HepG2 (cell line): ENCODE data around the gene CACNB4. TPM values are rescaled to one million over a fixed set of nuclear protein-coding genes. Genes with fewer than 3 reads are reported as not detected.

Experiments used
- ATM ChIP-seq: fragments of 450-650 bp; IDR thresholded peaks from 2 replicates; pipeline ENCODE4 v1.7.1; 2017; ENCODE audit warnings: mild to moderate bottlenecking, borderline replicate concordance
- BHLHE40 ChIP-seq: IDR thresholded peaks from 2 replicates; pipeline ENCODE4 v1.6.1; 2011; ENCODE audit warnings: low read length, improper control_type of control experiment
- FOXA3 ChIP-seq: IDR thresholded peaks from 2 replicates; pipeline ENCODE4 v1.6.1; 2016; ENCODE audit warnings: missing genetic modification reagents, missing compliant biosample characterization
- IRF2 ChIP-seq: IDR thresholded peaks from 2 replicates; pipeline ENCODE4 v1.6.1; 2018; ENCODE audit warnings: missing genetic modification reagents, missing compliant biosample characterization
- MAX ChIP-seq: IDR thresholded peaks from 2 replicates; pipeline ENCODE4 v1.6.1; 2012; ENCODE audit warnings: inconsistent platforms
- MYNN ChIP-seq: sonication (generic); formaldehyde crosslinking; IDR thresholded peaks from 2 replicates; pipeline ENCODE4 v1.4.0; 2020; ENCODE audit warnings: mild to moderate bottlenecking, low read depth, missing genetic modification reagents
- PCBP1 ChIP-seq: fragments of 200-400 bp; formaldehyde crosslinking; IDR thresholded peaks from 2 replicates; pipeline ENCODE4 v1.6.1; 2017; ENCODE audit warnings: mild to moderate bottlenecking, low read depth, low read length, borderline replicate concordance
- SKIL ChIP-seq: sonication (generic); formaldehyde crosslinking; IDR thresholded peaks from 2 replicates; pipeline ENCODE4 v1.8.0; 2022; ENCODE audit warnings: missing genetic modification reagents, mild to moderate bottlenecking, moderate library complexity, borderline replicate concordance
- ZBTB25 ChIP-seq: IDR thresholded peaks from 2 replicates; pipeline ENCODE4 v1.6.1; 2018; ENCODE audit warnings: missing genetic modification reagents
- ZNF30 ChIP-seq: sonication (generic); formaldehyde crosslinking; IDR thresholded peaks from 2 replicates; pipeline ENCODE4 v1.5.0; 2020; ENCODE audit warnings: mild to moderate bottlenecking, missing genetic modification reagents
- ZNF556 ChIP-seq: sonication (generic); formaldehyde crosslinking; IDR thresholded peaks from 2 replicates; pipeline ENCODE4 v1.4.0; 2020; ENCODE audit warnings: mild to moderate bottlenecking, missing genetic modification reagents, borderline replicate concordance
- ZNF557 ChIP-seq: sonication (generic); formaldehyde crosslinking; IDR thresholded peaks from 2 replicates; pipeline ENCODE4 v1.4.0; 2020; ENCODE audit warnings: missing genetic modification reagents
- ZNF646 ChIP-seq: sonication (generic); formaldehyde crosslinking; IDR thresholded peaks from 2 replicates; pipeline ENCODE4 v1.9.0; 2021; ENCODE audit warnings: mild to moderate bottlenecking, missing genetic modification reagents
- ZNF710 ChIP-seq: sonication (generic); formaldehyde crosslinking; IDR thresholded peaks from 2 replicates; pipeline ENCODE4 v1.5.0; 2020; ENCODE audit warnings: mild to moderate bottlenecking, missing genetic modification reagents, borderline replicate concordance
- ZNF784 ChIP-seq: sonication (generic); formaldehyde crosslinking; IDR thresholded peaks from 2 replicates; pipeline ENCODE4 v1.5.1; 2020; ENCODE audit warnings: missing genetic modification reagents, mild to moderate bottlenecking, borderline replicate concordance
- polyA plus RNA-seq, 8 experiments: library from polyadenylated mRNA; depleted of rRNA in 3 of 8; stranded (reverse) in 7 of 8; unstranded in 1 of 8; fragments of >200 nt; fragmentation: Illumina TruSeq in 4 of 8; extraction: Trizol in 4 of 8; gene quantifications; 2 replicates each; pipeline versions ENCODE4 v1.2.1 to v1.2.3, GENCODE V29; 2011 to 2016; ENCODE audit warnings: low read depth in 4 of 8, missing spikeins in 1 of 8, mixed read lengths in 1 of 8; ENCODE audit not compliant: insufficient read depth in 1 of 8
- total RNA-seq, 5 experiments: library from RNA; depleted of rRNA; stranded (reverse); fragments of >200 nt; fragmentation: Illumina TruSeq; extraction: Trizol; gene quantifications; 2 replicates each; pipeline ENCODE4 v1.2.3, GENCODE V29; 2016; ENCODE audit warnings: low read depth in 1 of 5

CACNB4 gene
- total and polyA plus RNA-seq, 2 of the 13 experiments (the other 11 are each of a cell fraction or from before 2014, with no cell fraction given): 5.1 to 14.3 TPM

GRCh38 chr2:151842830-151843690 lies 255.8 kb downstream of the CACNB4 start (continued):
- TF ChIP-seq ZNF556 (CRISPR knock-in tag) (0 out of 2 replicates have a peak, but pooled peaks have one; percentile 86), MAX (peak; percentile 43), PCBP1 (no peak), ZBTB25 (CRISPR knock-in tag) (no peak), ZNF30 (CRISPR knock-in tag) (no peak), FOXA3 (peak; percentile 79), ZNF557 (no peak), MYNN (CRISPR knock-in tag) (no peak), IRF2 (CRISPR knock-in tag) (peak; percentile 75; the same call in 1 of the 2 replicates), ZNF710 (CRISPR knock-in tag) (peak; percentile 79; the same call in 1 of the 2 replicates), SKIL (CRISPR knock-in tag) (peak; percentile 97), ZNF646 (peak; percentile 78; the same call in 1 of the 2 replicates), BHLHE40 (0 out of 2 replicates have a peak, but pooled peaks have one; percentile 15), ATM (no peak), ZNF784 (CRISPR knock-in tag) (no peak)
